Hepatocyte (in vitro differentiated cells): ENCODE measurements around the gene LRRC75B. TPM values are rescaled to one million over a fixed set of nuclear protein-coding genes. Genes with fewer than 3 reads are reported as not detected.

Experiments used
- DNase-seq: peaks from one replicate; pipeline ENCODE4 v3.0.0-alpha.2; 2016; ENCODE audit warnings: low spot score
- H2AFZ ChIP-seq: fragments of 200-600 bp; sonication (generic); 2 replicates; pipeline ENCODE4 v1.6.0; 2016; ENCODE audit warnings: antibody characterized with exemption, mild to moderate bottlenecking
- H3K27ac ChIP-seq: fragments of 200-600 bp; sonication (generic); 2 replicates; pipeline ENCODE4 v1.5.1; 2016; ENCODE audit warnings: mild to moderate bottlenecking
- H3K27me3 ChIP-seq: fragments of 200-600 bp; sonication (generic); 2 replicates; pipeline ENCODE4 v1.6.1; 2016
- H3K36me3 ChIP-seq: fragments of 200-600 bp; sonication (generic); replicated peaks from 2 replicates; pipeline ENCODE4 v1.5.1; 2016; ENCODE audit warnings: low read depth; ENCODE audit not compliant: insufficient read depth
- H3K4me1 ChIP-seq: fragments of 200-600 bp; sonication (generic); 2 replicates; pipeline ENCODE4 v1.5.1; 2016; ENCODE audit warnings: mild to moderate bottlenecking, moderate library complexity; ENCODE audit not compliant: insufficient read depth
- H3K4me2 ChIP-seq: fragments of 200-600 bp; sonication (generic); 2 replicates; pipeline ENCODE4 v1.6.0; 2016
- H3K4me3 ChIP-seq: fragments of 200-600 bp; sonication (generic); 2 replicates; pipeline ENCODE4 v1.5.1; 2016; ENCODE audit warnings: mild to moderate bottlenecking
- H3K79me2 ChIP-seq: fragments of 200-600 bp; sonication (generic); 2 replicates; pipeline ENCODE4 v1.6.0; 2017; ENCODE audit warnings: mild to moderate bottlenecking
- H3K9me2 ChIP-seq: fragments of 200-600 bp; sonication (generic); replicated peaks from 2 replicates; pipeline ENCODE4 v1.6.0; 2017; ENCODE audit warnings: mild to moderate bottlenecking; ENCODE audit not compliant: insufficient read depth
- H3K9me3 ChIP-seq: fragments of 200-600 bp; sonication (generic); 2 replicates; pipeline ENCODE4 v1.5.1; 2016; ENCODE audit warnings: low read depth, mild to moderate bottlenecking
- H4K20me1 ChIP-seq: fragments of 200-600 bp; sonication (generic); 2 replicates; pipeline ENCODE4 v1.6.0; 2016; ENCODE audit warnings: mild to moderate bottlenecking; ENCODE audit not compliant: insufficient read depth, poor library complexity, severe bottlenecking
- EZH2 ChIP-seq: fragments of 200-600 bp; sonication (generic); IDR thresholded peaks from 2 replicates; pipeline ENCODE4 v1.6.1; 2016; ENCODE audit warnings: antibody characterized with exemption, mild to moderate bottlenecking, borderline replicate concordance
- EZH2phosphoT487 ChIP-seq: fragments of 200-600 bp; sonication (generic); IDR thresholded peaks from one replicate; pipeline ENCODE4 v1.6.1; 2018; ENCODE audit warnings: antibody characterized with exemption, mild to moderate bottlenecking, low read depth, moderate library complexity; ENCODE audit not compliant: unreplicated experiment, severe bottlenecking
- WGBS: methylation state at CpG from one replicate; pipeline ENCODE4 v1.1.6; 2016; ENCODE audit warnings: low lambda C conversion rate; ENCODE audit errors: missing lambda C conversion rate; 5-methylcytosine and 5-hydroxymethylcytosine counted together
- polyA plus RNA-seq: library from polyadenylated mRNA; unstranded; fragments of >200 nt; fragmentation: Nextera tagmentation; extraction: Ambion mirVana; gene quantifications from 2 replicates; pipeline ENCODE4 v1.2.1, GENCODE V29; 2016
- total RNA-seq: library from RNA; depleted of rRNA; stranded (reverse); fragments of >200 nt; gene quantifications from 2 replicates; pipeline ENCODE4 v1.2.3, GENCODE V29; 2014
- TF ChIP-seq, protein P1 (sequence below): fragments of 200-600 bp; sonication (generic); IDR thresholded peaks from 2 replicates; pipeline ENCODE4 v1.5.1; 2016; ENCODE audit warnings: antibody characterized with exemption, mild to moderate bottlenecking; ENCODE audit not compliant: poor library complexity

LRRC75B gene
- total and polyA plus RNA-seq, 2 experiments from 2014 or later = 19.5 to 34.5 TPM

DNA sequence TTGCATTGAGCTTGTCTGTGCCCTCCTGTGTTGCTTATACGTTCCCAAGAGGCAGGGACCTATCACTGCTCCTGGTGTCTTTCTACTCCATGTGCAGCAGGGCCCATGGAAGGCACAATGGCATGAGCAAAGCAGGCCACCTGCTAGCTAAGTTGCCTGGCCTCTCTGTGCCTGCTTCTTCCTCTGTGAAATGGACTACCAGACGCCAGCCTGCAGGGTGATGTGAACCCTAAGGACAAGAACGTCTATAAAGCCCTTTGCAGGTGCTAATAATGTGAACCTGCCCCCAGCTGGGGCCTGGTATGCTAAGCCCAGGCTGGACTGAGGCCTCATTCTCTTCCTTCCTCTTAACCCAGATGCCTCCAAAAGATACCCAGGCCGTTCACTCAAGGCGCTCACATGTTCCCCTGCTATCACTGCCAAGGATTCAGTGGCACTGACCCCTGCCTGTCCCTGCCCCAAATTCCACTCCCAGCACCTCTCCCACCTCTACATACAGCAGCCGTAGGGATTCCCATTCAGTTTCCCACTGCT, 41.9 kb downstream of the LRRC75B start:
- Histone ChIP-seq H3K79me2 (peaks cover 69% of the 10 kb centered on the region), H3K27ac (peak overlapping the region; percentile 94), H3K9me3 (no peaks in the 10 kb centered on the region), H3K4me3 (no peak overlapping the region), H3K4me2 (no peak overlapping the region), H3K4me1 (peaks cover 38% of the 10 kb centered on the region), H4K20me1 (peaks cover 14% of the 10 kb centered on the region), H3K36me3 (no peaks in the 10 kb centered on the region), H3K9me2 (no peaks in the 10 kb centered on the region), H3K27me3 (no peaks in the 10 kb centered on the region), H2AFZ (no peak overlapping the region)
- 94% methylated on average over 6 of the region's 6 CpGs for WGBS
- TF ChIP-seq EZH2 (no peak), EZH2phosphoT487 (no peak)
- TF ChIP-seq, protein P1, sequence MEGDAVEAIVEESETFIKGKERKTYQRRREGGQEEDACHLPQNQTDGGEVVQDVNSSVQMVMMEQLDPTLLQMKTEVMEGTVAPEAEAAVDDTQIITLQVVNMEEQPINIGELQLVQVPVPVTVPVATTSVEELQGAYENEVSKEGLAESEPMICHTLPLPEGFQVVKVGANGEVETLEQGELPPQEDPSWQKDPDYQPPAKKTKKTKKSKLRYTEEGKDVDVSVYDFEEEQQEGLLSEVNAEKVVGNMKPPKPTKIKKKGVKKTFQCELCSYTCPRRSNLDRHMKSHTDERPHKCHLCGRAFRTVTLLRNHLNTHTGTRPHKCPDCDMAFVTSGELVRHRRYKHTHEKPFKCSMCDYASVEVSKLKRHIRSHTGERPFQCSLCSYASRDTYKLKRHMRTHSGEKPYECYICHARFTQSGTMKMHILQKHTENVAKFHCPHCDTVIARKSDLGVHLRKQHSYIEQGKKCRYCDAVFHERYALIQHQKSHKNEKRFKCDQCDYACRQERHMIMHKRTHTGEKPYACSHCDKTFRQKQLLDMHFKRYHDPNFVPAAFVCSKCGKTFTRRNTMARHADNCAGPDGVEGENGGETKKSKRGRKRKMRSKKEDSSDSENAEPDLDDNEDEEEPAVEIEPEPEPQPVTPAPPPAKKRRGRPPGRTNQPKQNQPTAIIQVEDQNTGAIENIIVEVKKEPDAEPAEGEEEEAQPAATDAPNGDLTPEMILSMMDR = no peak
- DNase-seq = no peak

DNA sequence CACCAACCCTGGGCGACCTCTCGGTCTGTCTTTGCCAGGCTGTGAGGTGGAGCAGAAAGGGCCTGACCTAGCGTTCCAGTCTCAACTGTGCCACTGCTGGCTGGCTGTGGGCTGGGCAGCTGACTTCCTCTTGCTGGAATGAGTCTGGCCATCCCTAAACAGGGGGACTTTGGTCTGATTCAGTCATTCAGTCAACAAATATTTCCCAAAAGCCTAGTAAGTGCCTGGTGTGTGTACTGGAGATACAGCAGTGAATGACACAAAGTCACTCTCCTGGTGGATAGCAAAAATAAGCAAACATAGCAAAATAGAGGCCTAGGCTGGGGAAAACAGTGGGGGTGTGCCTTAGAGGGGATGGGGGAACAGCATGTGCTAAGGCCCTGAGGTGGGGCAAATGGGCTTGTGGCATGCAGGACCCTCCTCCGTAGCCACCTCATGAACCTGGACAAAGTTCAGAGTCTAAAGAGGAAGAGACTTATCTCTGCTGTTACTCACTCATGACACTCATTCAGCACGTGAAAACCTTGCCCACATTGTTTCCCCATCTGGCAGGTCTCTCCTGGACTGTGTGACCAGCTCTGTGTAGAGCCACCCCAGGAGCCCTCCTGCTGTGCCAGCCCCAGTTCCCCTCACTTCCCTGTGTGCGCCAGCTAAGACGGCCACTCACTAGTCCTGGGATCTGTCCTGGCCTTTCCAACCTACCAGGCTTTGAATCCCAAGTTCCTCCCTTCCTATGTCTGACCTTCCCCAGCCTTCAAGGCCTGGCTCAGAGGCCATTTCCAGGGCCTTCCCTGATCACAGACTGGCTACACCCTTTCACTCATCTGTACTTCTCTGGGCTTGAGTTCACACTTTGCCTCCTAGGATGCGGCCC, 42.6 kb downstream of the LRRC75B start:
- 76% methylated on average over 8 of the region's 8 CpGs for WGBS
- Histone ChIP-seq H3K27me3 (no peaks in the 10 kb centered on the region), H3K4me3 (no peak overlapping the region), H4K20me1 (peaks cover 14% of the 10 kb centered on the region), H3K36me3 (no peaks in the 10 kb centered on the region), H3K79me2 (peaks cover 68% of the 10 kb centered on the region), H3K27ac (peak overlapping the region; percentile 94), H2AFZ (no peak overlapping the region), H3K9me3 (no peaks in the 10 kb centered on the region), H3K4me1 (peaks cover 40% of the 10 kb centered on the region), H3K4me2 (peak overlapping the region; percentile 28), H3K9me2 (no peaks in the 10 kb centered on the region)
- DNase-seq = peak; percentile 82
- TF ChIP-seq, protein P1 = no peak
- TF ChIP-seq EZH2phosphoT487 (no peak), EZH2 (no peak)

GRCh38 chr22:24548812-24549211, 44.1 kb downstream of the LRRC75B start:
- H4K20me1 ChIP-seq = peaks cover 14% of the 10 kb centered on the region
- no peak overlapping the region for H3K4me2 ChIP-seq
- no peak overlapping the region for H3K4me3 ChIP-seq
- TF ChIP-seq, protein P1 = no peak
- no peak for TF ChIP-seq EZH2
- no peak for TF ChIP-seq EZH2phosphoT487
- no peaks in the 10 kb centered on the region for H3K9me3 ChIP-seq
- H3K4me1 ChIP-seq = peaks cover 45% of the 10 kb centered on the region
- peaks cover 60% of the 10 kb centered on the region for H3K79me2 ChIP-seq
- no peak for DNase-seq
- no peaks in the 10 kb centered on the region for H3K9me2 ChIP-seq
- WGBS = 100% methylated on average over 4 of the region's 4 CpGs
- no peaks in the 10 kb centered on the region for H3K27me3 ChIP-seq
- H3K27ac ChIP-seq = peak overlapping the region; percentile 94
- no peaks in the 10 kb centered on the region for H3K36me3 ChIP-seq
- no peak overlapping the region for H2AFZ ChIP-seq
